HepG2 (cell line): ENCODE results near the gene RAE1. TPM values are rescaled to one million over a fixed set of nuclear protein-coding genes. Genes with fewer than 3 reads are reported as not detected.

Experiments
- ATAC-seq: fragments of 200-7000 bp; cut with Tn5 transposase; 3 replicates; pipeline ENCODE4 v1.9.1; 2020; ENCODE audit warnings: mild to moderate bottlenecking, moderate library complexity
- BruUV-seq: library from RNA; stranded (reverse); fragments of 400-500 nt; replicated peaks from 2 replicates; lab custom pipeline; 2021; lab: Mats Ljungman, UMichigan
- CTCF ChIA-PET: fragments of 300-600 bp; formaldehyde crosslinking; extraction: SDS; loops from one replicate; lab custom pipeline; 2021; ENCODE audit warnings: low total read pairs, inconsistent platforms, low intra/inter-chr PET ratio; lab: Yijun Ruan, JAX
- POLR2A ChIA-PET: fragments of 350-600 bp; sonication (Branson Sonifier 250); formaldehyde crosslinking; loops from one replicate; lab custom pipeline; 2020; ENCODE audit warnings: antibody characterized with exemption, inconsistent platforms; lab: Yijun Ruan, JAX
- DNase-seq: peaks from one replicate; pipeline ENCODE4 v3.0.0-alpha.2; 2015; ENCODE audit warnings: low spot score
- FAIRE-seq: peaks from 3 replicates; lab custom pipeline; 2011; peaks lifted over from hg19 to GRCh38; lab: Jason Lieb, UNC
- H2AFZ ChIP-seq: one replicate; pipeline ENCODE4 v1.6.1; 2011; ENCODE audit warnings: low read length, inconsistent platforms
- H3K27ac ChIP-seq: fragments of 300-600 bp; 3 replicates; pipeline ENCODE4 v1.8.0; 2011; ENCODE audit warnings: mixed run types, mild to moderate bottlenecking, mixed read lengths, low read length, inconsistent platforms; ENCODE audit not compliant: insufficient read depth; ENCODE audit errors: extremely low read length
- H3K27me3 ChIP-seq, 2 experiments: fragments of 200-600 bp in 1 of 2; 2 replicates in 1 of 2; 3 replicates in 1 of 2; pipeline versions ENCODE4 v1.6.0 to v1.8.0; 2011; ENCODE audit warnings: low read length in 2 of 2, mild to moderate bottlenecking in 2 of 2, moderate library complexity in 2 of 2, inconsistent platforms in 1 of 2; ENCODE audit not compliant: insufficient read depth in 2 of 2, control insufficient read depth in 1 of 2
- H3K36me3 ChIP-seq, 2 experiments: fragments of 200-600 bp in 1 of 2; replicated peaks in 1 of 2; 2 replicates in 1 of 2; 3 replicates in 1 of 2; pipeline versions ENCODE4 v1.5.1 to v1.8.0; 2011; ENCODE audit warnings: low read length in 2 of 2, inconsistent platforms in 1 of 2; ENCODE audit not compliant: insufficient read depth in 2 of 2, control insufficient read depth in 1 of 2
- H3K4me1 ChIP-seq: 2 replicates; pipeline ENCODE4 v1.5.1; 2012; ENCODE audit warnings: low read length, inconsistent platforms; ENCODE audit not compliant: insufficient read depth
- H3K4me2 ChIP-seq: 2 replicates; pipeline ENCODE4 v1.6.0; 2011; ENCODE audit warnings: low read depth, low read length, inconsistent platforms
- H3K4me3 ChIP-seq, 3 experiments: fragments of 200-600 bp in 1 of 3; sonication (generic), shearing (Covaris generic) in 1 of 3; replicated peaks in 1 of 3; 2 replicates each; pipeline ENCODE4 v1.5.1; 2011 to 2016; ENCODE audit warnings: low read length in 3 of 3, inconsistent platforms in 2 of 3, low read depth in 2 of 3, mild to moderate bottlenecking in 2 of 3, control low read depth in 1 of 3, mixed read lengths in 1 of 3; ENCODE audit not compliant: insufficient read depth in 1 of 3
- H3K79me2 ChIP-seq: one replicate; pipeline ENCODE4 v1.6.1; 2011; ENCODE audit warnings: low read length, inconsistent platforms; ENCODE audit not compliant: insufficient read depth
- H3K9ac ChIP-seq: 2 replicates; pipeline ENCODE4 v1.6.0; 2011; ENCODE audit warnings: mild to moderate bottlenecking, low read depth, low read length, inconsistent platforms; ENCODE audit not compliant: insufficient read depth
- H3K9me3 ChIP-seq: 2 replicates; pipeline ENCODE4 v1.5.1; 2012; ENCODE audit warnings: mild to moderate bottlenecking, low read length
- H4K20me1 ChIP-seq: 2 replicates; pipeline ENCODE4 v1.6.0; 2011; ENCODE audit warnings: inconsistent platforms, mild to moderate bottlenecking, low read length, moderate library complexity; ENCODE audit not compliant: insufficient read depth
- ATF7 ChIP-seq, 2 experiments: fragments of 450-650 bp in 1 of 2; sonication (generic) in 1 of 2; formaldehyde crosslinking in 1 of 2; IDR thresholded peaks; 2 replicates each; pipeline versions ENCODE4 v1.4.0 to v1.6.1; 2016 to 2020; ENCODE audit warnings: antibody characterized with exemption in 1 of 2, mild to moderate bottlenecking in 1 of 2, missing genetic modification reagents in 1 of 2
- HNRNPL ChIP-seq: fragments of 200-400 bp; formaldehyde crosslinking; IDR thresholded peaks from 2 replicates; pipeline ENCODE4 v1.6.1; 2017; ENCODE audit warnings: mild to moderate bottlenecking, low read depth, low read length
- KDM5B ChIP-seq: sonication (generic); formaldehyde crosslinking; IDR thresholded peaks from 2 replicates; pipeline ENCODE4 v1.4.0; 2020; ENCODE audit warnings: missing genetic modification reagents, mild to moderate bottlenecking, borderline replicate concordance
- MXI1 ChIP-seq: IDR thresholded peaks from 3 replicates; pipeline ENCODE4 v1.6.1; 2012; ENCODE audit warnings: low read depth, low read length, inconsistent platforms, borderline replicate concordance
- SP2 ChIP-seq: sonication (generic); formaldehyde crosslinking; IDR thresholded peaks from 2 replicates; pipeline ENCODE4 v1.5.1; 2020; ENCODE audit warnings: mild to moderate bottlenecking, missing genetic modification reagents
- TBX2 ChIP-seq: sonication (generic); formaldehyde crosslinking; IDR thresholded peaks from 2 replicates; pipeline ENCODE4 v1.5.0; 2020; ENCODE audit warnings: missing genetic modification reagents, mild to moderate bottlenecking, borderline replicate concordance
- ZNF572 ChIP-seq: sonication (generic); formaldehyde crosslinking; IDR thresholded peaks from 2 replicates; pipeline ENCODE4 v1.5.1; 2020; ENCODE audit warnings: mild to moderate bottlenecking, missing genetic modification reagents
- ZNF768 ChIP-seq: sonication (generic); formaldehyde crosslinking; IDR thresholded peaks from 2 replicates; pipeline ENCODE4 v1.4.0; 2020; ENCODE audit warnings: missing genetic modification reagents
- WGBS: methylation state at CpG from one replicate; pipeline ENCODE4 v1.1.6; 2017; ENCODE audit warnings: low lambda C conversion rate; 5-methylcytosine and 5-hydroxymethylcytosine counted together
- in situ Hi-C: cut with HindIII; loops from 2 replicates; pipeline ENCODE4 v1.10.0; 2017; ENCODE audit warnings: low pct_unique_long_range_greater_than_20kb; ENCODE audit not compliant: extremely low pct_ligation_motif_present
- intact Hi-C: fragments of 100-400 bp; cut with micrococcal nuclease; formaldehyde crosslinking; loops from one replicate; pipeline ENCODE4 v1.10.0; 2022; ENCODE audit not compliant: unreplicated experiment
- polyA plus RNA-seq, 8 experiments: library from polyadenylated mRNA; depleted of rRNA in 3 of 8; stranded (reverse) in 7 of 8; unstranded in 1 of 8; fragments of >200 nt; fragmentation: Illumina TruSeq in 4 of 8; extraction: Trizol in 4 of 8; gene quantifications; 2 replicates each; pipeline versions ENCODE4 v1.2.1 to v1.2.3, GENCODE V29; 2011 to 2016; ENCODE audit warnings: low read depth in 4 of 8, missing spikeins in 1 of 8, mixed read lengths in 1 of 8; ENCODE audit not compliant: insufficient read depth in 1 of 8
- total RNA-seq, 5 experiments: library from RNA; depleted of rRNA; stranded (reverse); fragments of >200 nt; fragmentation: Illumina TruSeq; extraction: Trizol; gene quantifications; 2 replicates each; pipeline ENCODE4 v1.2.3, GENCODE V29; 2016; ENCODE audit warnings: low read depth in 1 of 5
- TF ChIP-seq, protein P1 (sequence below), 2 experiments: fragments of 450-650 bp in 1 of 2; sonication (generic) in 1 of 2; formaldehyde crosslinking; IDR thresholded peaks; 2 replicates each; pipeline versions ENCODE4 v1.5.0 to v1.8.0; 2020 to 2022; ENCODE audit warnings: mild to moderate bottlenecking in 1 of 2, missing genetic modification reagents in 1 of 2
- TF ChIP-seq, protein P2 (sequence below): fragments of 450-650 bp; IDR thresholded peaks from 2 replicates; pipeline ENCODE4 v1.6.1; 2016
- TF ChIP-seq, protein P3 (sequence below): sonication (generic); formaldehyde crosslinking; IDR thresholded peaks from 2 replicates; pipeline ENCODE4 v1.9.0; 2022; ENCODE audit warnings: missing genetic modification reagents, mild to moderate bottlenecking, borderline replicate concordance
- TF ChIP-seq, protein P4 (sequence below): sonication (generic); formaldehyde crosslinking; IDR thresholded peaks from 2 replicates; pipeline ENCODE4 v1.8.0; 2022; ENCODE audit warnings: mild to moderate bottlenecking, missing genetic modification reagents, moderate library complexity
- TF ChIP-seq, protein P5 (sequence below): sonication (generic); formaldehyde crosslinking; IDR thresholded peaks from 2 replicates; pipeline ENCODE4 v1.5.0; 2020; ENCODE audit warnings: missing genetic modification reagents

Gene RAE1
- total and polyA plus RNA-seq, 2 of the 13 experiments (the other 11 are each of a cell fraction or from before 2014, with no cell fraction given) = 36.1 to 72.9 TPM

DNA sequence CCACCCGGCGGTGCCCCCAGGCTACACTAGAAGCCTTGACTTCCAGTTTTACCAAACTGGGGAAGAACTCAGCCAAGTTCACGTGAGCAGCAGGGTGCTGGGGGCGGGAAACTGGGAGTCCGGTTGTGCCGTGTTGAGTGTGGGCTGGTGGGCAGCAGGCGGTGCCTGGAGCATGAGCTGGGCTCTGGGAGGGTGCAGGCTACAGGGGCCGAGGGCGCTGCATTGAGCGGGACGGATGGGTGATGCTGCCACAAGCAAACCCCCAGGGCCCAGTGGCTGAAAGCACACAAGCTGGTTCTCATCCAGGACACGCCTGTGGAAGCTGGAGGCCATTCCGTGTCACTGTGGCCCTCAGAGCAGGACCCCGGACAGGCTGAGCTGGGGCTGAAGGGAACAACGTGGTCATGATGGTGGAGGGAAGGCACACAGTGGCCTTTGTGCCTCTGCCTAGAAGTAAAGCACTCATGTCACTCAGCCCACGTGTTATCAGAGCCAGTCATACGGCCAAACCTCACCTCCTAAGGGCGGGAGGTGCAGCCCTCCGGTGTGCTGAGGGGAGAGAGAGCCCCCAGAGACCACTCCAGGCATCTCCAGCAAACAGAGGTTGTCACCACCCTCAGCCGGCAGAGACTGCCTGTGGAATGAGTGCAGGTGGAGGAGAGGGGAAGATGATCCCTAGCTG is 69.7 kb downstream of the RAE1 start:
- BruUV-seq = no TSS peak
- no peak overlapping the region for H2AFZ ChIP-seq
- TF ChIP-seq SP2 (CRISPR knock-in tag) (0 out of 2 replicates have a peak, but pooled peaks have one; percentile 15), HNRNPL (0 out of 2 replicates have a peak, but pooled peaks have one; percentile 14), ZNF768 (CRISPR knock-in tag) (0 out of 2 replicates have a peak, but pooled peaks have one; percentile 10), ZNF572 (CRISPR knock-in tag) (0 out of 2 replicates have a peak, but pooled peaks have one; percentile 1), MXI1 (0 out of 3 replicates have a peak, but pooled peaks have one; percentile 16), KDM5B (CRISPR knock-in tag) (no peak), ATF7 (IDR thresholded peaks at IDR 0.05) (no peak), ATF7 (CRISPR knock-in tag; IDR thresholded peaks at IDR 0.05) (no peak), TBX2 (CRISPR knock-in tag) (0 out of 2 replicates have a peak, but pooled peaks have one; percentile 19)
- TF ChIP-seq, protein P1, sequence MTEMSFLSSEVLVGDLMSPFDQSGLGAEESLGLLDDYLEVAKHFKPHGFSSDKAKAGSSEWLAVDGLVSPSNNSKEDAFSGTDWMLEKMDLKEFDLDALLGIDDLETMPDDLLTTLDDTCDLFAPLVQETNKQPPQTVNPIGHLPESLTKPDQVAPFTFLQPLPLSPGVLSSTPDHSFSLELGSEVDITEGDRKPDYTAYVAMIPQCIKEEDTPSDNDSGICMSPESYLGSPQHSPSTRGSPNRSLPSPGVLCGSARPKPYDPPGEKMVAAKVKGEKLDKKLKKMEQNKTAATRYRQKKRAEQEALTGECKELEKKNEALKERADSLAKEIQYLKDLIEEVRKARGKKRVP (CRISPR knock-in tag; IDR thresholded peaks at IDR 0.05) = no peak
- TF ChIP-seq, protein P2, sequence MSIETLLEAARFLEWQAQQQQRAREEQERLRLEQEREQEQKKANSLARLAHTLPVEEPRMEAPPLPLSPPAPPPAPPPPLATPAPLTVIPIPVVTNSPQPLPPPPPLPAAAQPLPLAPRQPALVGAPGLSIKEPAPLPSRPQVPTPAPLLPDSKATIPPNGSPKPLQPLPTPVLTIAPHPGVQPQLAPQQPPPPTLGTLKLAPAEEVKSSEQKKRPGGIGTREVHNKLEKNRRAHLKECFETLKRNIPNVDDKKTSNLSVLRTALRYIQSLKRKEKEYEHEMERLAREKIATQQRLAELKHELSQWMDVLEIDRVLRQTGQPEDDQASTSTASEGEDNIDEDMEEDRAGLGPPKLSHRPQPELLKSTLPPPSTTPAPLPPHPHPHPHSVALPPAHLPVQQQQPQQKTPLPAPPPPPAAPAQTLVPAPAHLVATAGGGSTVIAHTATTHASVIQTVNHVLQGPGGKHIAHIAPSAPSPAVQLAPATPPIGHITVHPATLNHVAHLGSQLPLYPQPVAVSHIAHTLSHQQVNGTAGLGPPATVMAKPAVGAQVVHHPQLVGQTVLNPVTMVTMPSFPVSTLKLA = peak; percentile 28; the same call in 1 of the 2 replicates
- TF ChIP-seq, protein P3, sequence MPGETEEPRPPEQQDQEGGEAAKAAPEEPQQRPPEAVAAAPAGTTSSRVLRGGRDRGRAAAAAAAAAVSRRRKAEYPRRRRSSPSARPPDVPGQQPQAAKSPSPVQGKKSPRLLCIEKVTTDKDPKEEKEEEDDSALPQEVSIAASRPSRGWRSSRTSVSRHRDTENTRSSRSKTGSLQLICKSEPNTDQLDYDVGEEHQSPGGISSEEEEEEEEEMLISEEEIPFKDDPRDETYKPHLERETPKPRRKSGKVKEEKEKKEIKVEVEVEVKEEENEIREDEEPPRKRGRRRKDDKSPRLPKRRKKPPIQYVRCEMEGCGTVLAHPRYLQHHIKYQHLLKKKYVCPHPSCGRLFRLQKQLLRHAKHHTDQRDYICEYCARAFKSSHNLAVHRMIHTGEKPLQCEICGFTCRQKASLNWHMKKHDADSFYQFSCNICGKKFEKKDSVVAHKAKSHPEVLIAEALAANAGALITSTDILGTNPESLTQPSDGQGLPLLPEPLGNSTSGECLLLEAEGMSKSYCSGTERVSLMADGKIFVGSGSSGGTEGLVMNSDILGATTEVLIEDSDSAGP (CRISPR knock-in tag) = peak; percentile 21; the same call in 1 of the 2 replicates
- TF ChIP-seq, protein P4, sequence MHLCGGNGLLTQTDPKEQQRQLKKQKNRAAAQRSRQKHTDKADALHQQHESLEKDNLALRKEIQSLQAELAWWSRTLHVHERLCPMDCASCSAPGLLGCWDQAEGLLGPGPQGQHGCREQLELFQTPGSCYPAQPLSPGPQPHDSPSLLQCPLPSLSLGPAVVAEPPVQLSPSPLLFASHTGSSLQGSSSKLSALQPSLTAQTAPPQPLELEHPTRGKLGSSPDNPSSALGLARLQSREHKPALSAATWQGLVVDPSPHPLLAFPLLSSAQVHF (CRISPR knock-in tag) = no peak
- TF ChIP-seq, protein P5, sequence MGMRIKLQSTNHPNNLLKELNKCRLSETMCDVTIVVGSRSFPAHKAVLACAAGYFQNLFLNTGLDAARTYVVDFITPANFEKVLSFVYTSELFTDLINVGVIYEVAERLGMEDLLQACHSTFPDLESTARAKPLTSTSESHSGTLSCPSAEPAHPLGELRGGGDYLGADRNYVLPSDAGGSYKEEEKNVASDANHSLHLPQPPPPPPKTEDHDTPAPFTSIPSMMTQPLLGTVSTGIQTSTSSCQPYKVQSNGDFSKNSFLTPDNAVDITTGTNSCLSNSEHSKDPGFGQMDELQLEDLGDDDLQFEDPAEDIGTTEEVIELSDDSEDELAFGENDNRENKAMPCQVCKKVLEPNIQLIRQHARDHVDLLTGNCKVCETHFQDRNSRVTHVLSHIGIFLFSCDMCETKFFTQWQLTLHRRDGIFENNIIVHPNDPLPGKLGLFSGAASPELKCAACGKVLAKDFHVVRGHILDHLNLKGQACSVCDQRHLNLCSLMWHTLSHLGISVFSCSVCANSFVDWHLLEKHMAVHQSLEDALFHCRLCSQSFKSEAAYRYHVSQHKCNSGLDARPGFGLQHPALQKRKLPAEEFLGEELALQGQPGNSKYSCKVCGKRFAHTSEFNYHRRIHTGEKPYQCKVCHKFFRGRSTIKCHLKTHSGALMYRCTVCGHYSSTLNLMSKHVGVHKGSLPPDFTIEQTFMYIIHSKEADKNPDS (CRISPR knock-in tag) = no peak

More for the DNA sequence above, 69.7 kb downstream of the RAE1 start:
- no peak overlapping the region for H3K4me2 ChIP-seq
- in situ Hi-C loops (no loop called here), intact Hi-C loops (no loop called here)
- peak; percentile 49 for ATAC-seq
- H3K36me3 ChIP-seq = no peaks in the 10 kb centered on the region
- DNase-seq = no peak
- no peak overlapping the region for H3K9ac ChIP-seq
- WGBS = 50% methylated on average over 14 of the region's 20 CpGs
- FAIRE-seq = no peak
- H3K9me3 ChIP-seq = no peaks in the 10 kb centered on the region
- peaks cover 19 to 63% of the 10 kb centered on the region in 2 experiments for H3K27me3 ChIP-seq
- POLR2A ChIA-PET = no interaction called here
- no peaks in the 10 kb centered on the region for H3K79me2 ChIP-seq
- no peaks in the 10 kb centered on the region for H4K20me1 ChIP-seq
- CTCF ChIA-PET = no interaction called here
- H3K4me3 ChIP-seq = no peak overlapping the region
- no peaks in the 10 kb centered on the region for H3K4me1 ChIP-seq
- no peak overlapping the region for H3K27ac ChIP-seq
